Astrocyte (in vitro differentiated cells and primary cell): ENCODE measurements around the gene ECI1.

Experiments used
- EZH2 ChIP-seq: IDR thresholded peaks from 2 replicates; pipeline ENCODE4 v1.6.1; 2012; ENCODE audit warnings: mild to moderate bottlenecking, low read length, inconsistent platforms; ENCODE audit not compliant: insufficient read depth
- TF ChIP-seq, protein P1 (sequence below): IDR thresholded peaks from 2 replicates; pipeline ENCODE4 v1.5.1; 2011; ENCODE audit warnings: low read depth, mild to moderate bottlenecking, inconsistent platforms, low read length, moderate library complexity; ENCODE audit not compliant: insufficient read depth

DNA sequence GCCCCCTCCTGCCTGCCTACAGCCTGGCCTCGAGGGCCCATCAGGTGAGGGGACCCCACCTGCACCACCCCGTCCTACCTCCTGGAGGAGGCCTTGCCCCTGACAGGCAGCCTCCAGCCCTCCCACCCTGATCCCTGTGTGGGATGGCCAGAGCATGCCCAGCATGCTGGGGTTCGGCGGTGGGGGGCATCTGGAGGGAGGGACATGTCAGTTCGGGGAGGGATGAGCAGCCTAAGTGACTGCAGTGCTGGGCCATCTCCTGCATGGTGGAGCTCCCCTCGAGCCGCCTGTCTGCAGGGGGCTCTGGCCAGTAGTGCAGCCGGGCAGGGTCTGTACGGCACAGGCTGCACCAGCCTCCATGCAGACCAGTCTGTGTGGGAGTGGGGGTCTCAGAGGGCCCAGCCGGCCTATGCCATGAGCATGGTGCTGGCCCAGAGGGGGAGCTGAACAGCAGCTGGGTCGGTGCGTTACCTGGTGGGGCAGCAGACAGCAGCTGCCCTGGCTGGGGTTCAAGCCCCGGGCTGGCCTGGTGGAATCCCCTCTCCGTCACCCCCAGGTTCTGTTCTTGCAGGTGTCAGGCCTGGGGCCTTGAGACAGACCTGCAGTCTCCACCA lies 20.6 kb upstream of the ECI1 start:
- TF ChIP-seq, protein P1, sequence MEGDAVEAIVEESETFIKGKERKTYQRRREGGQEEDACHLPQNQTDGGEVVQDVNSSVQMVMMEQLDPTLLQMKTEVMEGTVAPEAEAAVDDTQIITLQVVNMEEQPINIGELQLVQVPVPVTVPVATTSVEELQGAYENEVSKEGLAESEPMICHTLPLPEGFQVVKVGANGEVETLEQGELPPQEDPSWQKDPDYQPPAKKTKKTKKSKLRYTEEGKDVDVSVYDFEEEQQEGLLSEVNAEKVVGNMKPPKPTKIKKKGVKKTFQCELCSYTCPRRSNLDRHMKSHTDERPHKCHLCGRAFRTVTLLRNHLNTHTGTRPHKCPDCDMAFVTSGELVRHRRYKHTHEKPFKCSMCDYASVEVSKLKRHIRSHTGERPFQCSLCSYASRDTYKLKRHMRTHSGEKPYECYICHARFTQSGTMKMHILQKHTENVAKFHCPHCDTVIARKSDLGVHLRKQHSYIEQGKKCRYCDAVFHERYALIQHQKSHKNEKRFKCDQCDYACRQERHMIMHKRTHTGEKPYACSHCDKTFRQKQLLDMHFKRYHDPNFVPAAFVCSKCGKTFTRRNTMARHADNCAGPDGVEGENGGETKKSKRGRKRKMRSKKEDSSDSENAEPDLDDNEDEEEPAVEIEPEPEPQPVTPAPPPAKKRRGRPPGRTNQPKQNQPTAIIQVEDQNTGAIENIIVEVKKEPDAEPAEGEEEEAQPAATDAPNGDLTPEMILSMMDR = no peak
- TF ChIP-seq EZH2 = no peak
